ENCODE data around the gene SMTNL1. TPM values are rescaled to one million over a fixed set of nuclear protein-coding genes. Genes with fewer than 3 reads are reported as not detected.

The SMTNL1 gene
- polyA plus RNA-seq, 2 donors, result not detected

- WGBS, 2 donors, result 57 to 69% methylated on average over 4 of the region's 4 CpGs
- no peak overlapping the region for H3K27ac ChIP-seq (ENCODE audit: low read depth in 2 of 2, low read length in 1 of 2)
- no peaks in the 10 kb centered on the region for H3K4me1 ChIP-seq (ENCODE audit: control insufficient read depth in 2 of 2, insufficient read depth in 2 of 2, low read length in 1 of 2)
- H3K36me3 ChIP-seq (ENCODE audit: control insufficient read depth in 2 of 2, insufficient read depth in 2 of 2, low read length in 1 of 2), result no peaks in the 10 kb centered on the region
- no peak overlapping the region for H3K4me3 ChIP-seq (ENCODE audit: low read depth in 1 of 2, low read length in 2 of 2)
- H3K9me3 ChIP-seq (ENCODE audit: control insufficient read depth in 2 of 2, insufficient read depth in 1 of 2, low read depth in 1 of 2, low read length in 1 of 2), result no peaks in the 10 kb centered on the region
- no peaks in the 10 kb centered on the region for H3K27me3 ChIP-seq (ENCODE audit: control insufficient read depth in 1 of 2, insufficient read depth in 2 of 2, low read length in 2 of 2)
Measured at GRCh38 chr11:57574061-57574460, 36.7 kb downstream of the SMTNL1 start.

- Histone ChIP-seq H3K27me3 (ENCODE audit: control insufficient read depth in 1 of 2, insufficient read depth in 2 of 2, low read length in 2 of 2) (no peaks in the 10 kb centered on the region), H3K9me3 (ENCODE audit: control insufficient read depth in 2 of 2, insufficient read depth in 1 of 2, low read depth in 1 of 2, low read length in 1 of 2) (no peaks in the 10 kb centered on the region), H3K36me3 (ENCODE audit: control insufficient read depth in 2 of 2, insufficient read depth in 2 of 2, low read length in 1 of 2) (no peaks in the 10 kb centered on the region), H3K4me1 (ENCODE audit: control insufficient read depth in 2 of 2, insufficient read depth in 2 of 2, low read length in 1 of 2) (no peaks in the 10 kb centered on the region), H3K27ac (ENCODE audit: low read depth in 2 of 2, low read length in 1 of 2) (no peak overlapping the region), H3K4me3 (ENCODE audit: low read depth in 1 of 2, low read length in 2 of 2) (no peak overlapping the region)
- 85 to 90% methylated on average over 9 of the region's 9 CpGs for WGBS, 2 donors
Measured at GRCh38 chr11:57584341-57584740, 46.9 kb downstream of the SMTNL1 start.

DNA sequence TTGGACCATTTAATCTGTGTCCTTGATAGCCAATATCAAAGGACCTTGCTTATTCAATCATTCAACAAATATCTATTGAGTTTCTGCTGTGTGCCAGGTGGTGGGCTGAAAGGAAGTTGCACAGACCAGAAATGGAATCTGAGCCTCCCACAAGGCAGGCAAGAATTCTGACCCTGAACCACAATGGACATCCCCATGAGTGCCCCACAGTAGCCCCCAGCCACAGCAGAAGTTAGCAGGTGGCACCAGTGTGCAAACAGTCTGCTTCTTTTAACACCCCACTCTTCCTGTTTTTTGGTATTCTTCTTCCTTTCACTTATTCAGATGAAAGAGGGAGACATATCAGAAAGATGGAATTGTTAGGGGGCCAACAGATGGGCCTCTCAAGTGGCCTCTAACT, 47.9 kb downstream of the SMTNL1 start:
- Histone ChIP-seq H3K27ac (ENCODE audit: low read depth in 2 of 2, low read length in 1 of 2) (no peak overlapping the region), H3K27me3 (ENCODE audit: control insufficient read depth in 1 of 2, insufficient read depth in 2 of 2, low read length in 2 of 2) (no peaks in the 10 kb centered on the region), H3K36me3 (ENCODE audit: control insufficient read depth in 2 of 2, insufficient read depth in 2 of 2, low read length in 1 of 2) (no peaks in the 10 kb centered on the region), H3K4me1 (ENCODE audit: control insufficient read depth in 2 of 2, insufficient read depth in 2 of 2, low read length in 1 of 2) (no peaks in the 10 kb centered on the region), H3K9me3 (ENCODE audit: control insufficient read depth in 2 of 2, insufficient read depth in 1 of 2, low read depth in 1 of 2, low read length in 1 of 2) (no peaks in the 10 kb centered on the region), H3K4me3 (ENCODE audit: low read depth in 1 of 2, low read length in 2 of 2) (no peak overlapping the region)

DNA sequence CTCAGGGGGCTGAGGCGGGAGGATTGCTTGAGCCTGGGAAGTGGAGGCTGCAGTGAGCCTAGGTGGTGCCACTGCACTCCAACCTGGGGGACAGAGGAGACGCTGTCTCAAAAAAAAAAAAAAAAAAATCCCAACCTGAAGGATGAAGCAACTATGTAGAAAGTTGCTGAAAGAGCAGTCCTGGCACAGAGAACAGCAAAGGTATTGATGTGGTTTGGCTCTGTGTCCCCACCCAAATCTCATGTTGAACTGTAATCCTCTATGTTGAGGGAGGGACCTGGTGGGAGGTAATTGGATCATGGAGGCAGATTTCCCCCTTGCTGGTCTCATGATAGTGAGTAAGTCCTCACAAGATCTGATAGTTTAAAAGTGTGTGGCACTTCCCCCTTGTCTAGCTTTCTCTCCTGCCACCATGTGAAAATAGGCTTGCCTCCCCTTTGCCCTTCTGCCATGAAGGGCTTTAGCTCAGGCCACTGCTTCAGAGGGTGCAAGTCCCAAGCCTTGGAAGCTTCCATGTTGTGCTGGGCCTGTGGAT, 49.4 kb downstream of the SMTNL1 start:
- Histone ChIP-seq H3K9me3 (ENCODE audit: control insufficient read depth in 2 of 2, insufficient read depth in 1 of 2, low read depth in 1 of 2, low read length in 1 of 2) (no peaks in the 10 kb centered on the region), H3K27ac (ENCODE audit: low read depth in 2 of 2, low read length in 1 of 2) (no peak overlapping the region), H3K27me3 (ENCODE audit: control insufficient read depth in 1 of 2, insufficient read depth in 2 of 2, low read length in 2 of 2) (no peaks in the 10 kb centered on the region), H3K4me1 (ENCODE audit: control insufficient read depth in 2 of 2, insufficient read depth in 2 of 2, low read length in 1 of 2) (no peaks in the 10 kb centered on the region), H3K36me3 (ENCODE audit: control insufficient read depth in 2 of 2, insufficient read depth in 2 of 2, low read length in 1 of 2) (no peaks in the 10 kb centered on the region), H3K4me3 (ENCODE audit: low read depth in 1 of 2, low read length in 2 of 2) (no peak overlapping the region)
- 45 to 47% methylated on average over 2 of the region's 2 CpGs for WGBS, 2 donors

- no peaks in the 10 kb centered on the region for H3K27me3 ChIP-seq (ENCODE audit: control insufficient read depth in 1 of 2, insufficient read depth in 2 of 2, low read length in 2 of 2)
- no peaks in the 10 kb centered on the region for H3K36me3 ChIP-seq (ENCODE audit: control insufficient read depth in 2 of 2, insufficient read depth in 2 of 2, low read length in 1 of 2)
- H3K27ac ChIP-seq (ENCODE audit: low read depth in 2 of 2, low read length in 1 of 2), result no peak overlapping the region
- WGBS, 2 donors, result 85 to 92% methylated on average over 3 of the region's 3 CpGs
- no peaks in the 10 kb centered on the region for H3K9me3 ChIP-seq (ENCODE audit: control insufficient read depth in 2 of 2, insufficient read depth in 1 of 2, low read depth in 1 of 2, low read length in 1 of 2)
- no peaks in the 10 kb centered on the region for H3K4me1 ChIP-seq (ENCODE audit: control insufficient read depth in 2 of 2, insufficient read depth in 2 of 2, low read length in 1 of 2)
- H3K4me3 ChIP-seq (ENCODE audit: low read depth in 1 of 2, low read length in 2 of 2), result no peak overlapping the region
Measured at GRCh38 chr11:57588046-57588710, 50.8 kb downstream of the SMTNL1 start.

GRCh38 chr11:57596266-57596885, 59.0 kb downstream of the SMTNL1 start:
- Histone ChIP-seq H3K4me1 (ENCODE audit: control insufficient read depth in 2 of 2, insufficient read depth in 2 of 2, low read length in 1 of 2) (peaks cover 0 to 2% of the 10 kb centered on the region in 2 donors), H3K27ac (ENCODE audit: low read depth in 2 of 2, low read length in 1 of 2) (peak overlapping the region in 1 of 2 donors; percentile 71), H3K36me3 (ENCODE audit: control insufficient read depth in 2 of 2, insufficient read depth in 2 of 2, low read length in 1 of 2) (no peaks in the 10 kb centered on the region), H3K9me3 (ENCODE audit: control insufficient read depth in 2 of 2, insufficient read depth in 1 of 2, low read depth in 1 of 2, low read length in 1 of 2) (no peaks in the 10 kb centered on the region), H3K4me3 (ENCODE audit: low read depth in 1 of 2, low read length in 2 of 2) (no peak overlapping the region), H3K27me3 (ENCODE audit: control insufficient read depth in 1 of 2, insufficient read depth in 2 of 2, low read length in 2 of 2) (no peaks in the 10 kb centered on the region)
- 70 to 81% methylated on average over 5 of the region's 5 CpGs for WGBS, 2 donors

DNA sequence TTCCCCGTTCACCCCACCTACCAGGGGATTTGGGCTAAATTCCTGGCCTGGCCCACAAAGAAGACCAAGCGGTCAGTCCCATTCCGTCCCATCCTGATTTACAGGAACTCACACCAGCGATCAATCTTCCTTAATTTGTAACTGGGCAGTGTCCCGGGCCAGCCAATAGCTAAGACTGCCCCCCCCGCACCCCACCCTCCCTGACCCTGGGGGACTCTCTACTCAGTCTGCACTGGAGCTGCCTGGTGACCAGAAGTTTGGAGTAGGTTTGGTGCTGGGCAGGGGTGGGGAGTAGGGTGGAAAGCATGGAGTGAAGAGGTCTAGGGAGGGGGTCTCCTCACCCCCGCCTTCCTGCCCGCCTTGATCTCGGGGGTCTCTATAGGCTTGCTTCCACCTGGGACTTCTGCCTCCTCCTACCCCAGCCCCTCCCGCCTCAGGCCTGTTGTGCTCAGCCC, 60.1 kb downstream of the SMTNL1 start, which contains the start of gene SERPING1:
Gene SERPING1 (plus strand): TSS at position 225 of the 455 bp plus-strand sequence. CDS start 586 bp downstream, outside the sequence.
- 17 to 22% methylated on average over 9 to 10 of the region's 10 CpGs for WGBS, 2 donors
- H3K4me1 ChIP-seq (ENCODE audit: control insufficient read depth in 2 of 2, insufficient read depth in 2 of 2, low read length in 1 of 2), result peaks cover 0 to 2% of the 10 kb centered on the region in 2 donors
- H3K36me3 ChIP-seq (ENCODE audit: control insufficient read depth in 2 of 2, insufficient read depth in 2 of 2, low read length in 1 of 2), result no peaks in the 10 kb centered on the region
- no peaks in the 10 kb centered on the region for H3K27me3 ChIP-seq (ENCODE audit: control insufficient read depth in 1 of 2, insufficient read depth in 2 of 2, low read length in 2 of 2)
- H3K4me3 ChIP-seq (ENCODE audit: low read depth in 1 of 2, low read length in 2 of 2), result peak within 1 kb of the TSS; percentile 28 to 52
- H3K9me3 ChIP-seq (ENCODE audit: control insufficient read depth in 2 of 2, insufficient read depth in 1 of 2, low read depth in 1 of 2, low read length in 1 of 2), result no peaks in the 10 kb centered on the region
- H3K27ac ChIP-seq (ENCODE audit: low read depth in 2 of 2, low read length in 1 of 2), result peak within 1 kb of the TSS; percentile 71 to 86

- peak overlapping the region; percentile 28 to 52 for H3K4me3 ChIP-seq (ENCODE audit: low read depth in 1 of 2, low read length in 2 of 2)
- 4 to 6% methylated on average over 28 to 33 of the region's 33 CpGs for WGBS, 2 donors
- H3K36me3 ChIP-seq (ENCODE audit: control insufficient read depth in 2 of 2, insufficient read depth in 2 of 2, low read length in 1 of 2), result no peaks in the 10 kb centered on the region
- peaks cover 0 to 2% of the 10 kb centered on the region in 2 donors for H3K4me1 ChIP-seq (ENCODE audit: control insufficient read depth in 2 of 2, insufficient read depth in 2 of 2, low read length in 1 of 2)
- H3K27ac ChIP-seq (ENCODE audit: low read depth in 2 of 2, low read length in 1 of 2), result peak overlapping the region; percentile 71 to 86
- no peaks in the 10 kb centered on the region for H3K9me3 ChIP-seq (ENCODE audit: control insufficient read depth in 2 of 2, insufficient read depth in 1 of 2, low read depth in 1 of 2, low read length in 1 of 2)
- no peaks in the 10 kb centered on the region for H3K27me3 ChIP-seq (ENCODE audit: control insufficient read depth in 1 of 2, insufficient read depth in 2 of 2, low read length in 2 of 2)
Measured at GRCh38 chr11:57597916-57598830, 60.8 kb downstream of the SMTNL1 start.

DNA sequence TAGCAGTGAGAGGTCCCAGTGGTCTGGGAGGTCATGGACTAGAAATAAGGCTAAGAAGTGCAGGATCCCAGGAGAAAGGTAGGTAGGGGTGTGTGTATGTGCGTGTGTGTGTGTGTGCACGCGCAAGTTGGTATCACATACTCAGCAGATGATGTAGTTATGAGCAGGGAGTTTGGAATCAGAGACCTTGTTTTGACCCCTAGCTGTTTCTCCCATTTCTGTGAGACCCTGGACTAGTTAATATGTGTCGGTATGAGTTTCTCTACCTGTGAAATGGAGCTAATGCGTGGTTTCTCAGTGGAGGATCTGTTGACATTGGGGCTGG, 61.4 kb downstream of the SMTNL1 start:
- Histone ChIP-seq H3K4me1 (ENCODE audit: control insufficient read depth in 2 of 2, insufficient read depth in 2 of 2, low read length in 1 of 2) (peaks cover 0 to 2% of the 10 kb centered on the region in 2 donors), H3K27ac (ENCODE audit: low read depth in 2 of 2, low read length in 1 of 2) (peak overlapping the region; percentile 71 to 86), H3K27me3 (ENCODE audit: control insufficient read depth in 1 of 2, insufficient read depth in 2 of 2, low read length in 2 of 2) (no peaks in the 10 kb centered on the region), H3K36me3 (ENCODE audit: control insufficient read depth in 2 of 2, insufficient read depth in 2 of 2, low read length in 1 of 2) (no peaks in the 10 kb centered on the region), H3K4me3 (ENCODE audit: low read depth in 1 of 2, low read length in 2 of 2) (peak overlapping the region in 1 of 2 donors; percentile 52), H3K9me3 (ENCODE audit: control insufficient read depth in 2 of 2, insufficient read depth in 1 of 2, low read depth in 1 of 2, low read length in 1 of 2) (no peaks in the 10 kb centered on the region)
- 58 to 71% methylated on average over 5 of the region's 5 CpGs for WGBS, 2 donors

Measured in esophagus (tissue), 2 donors.